ENCODE results near the gene SLC25A4.
"Not testable (repeated sequence)": the region's sequence is repeated elsewhere in the genome, so short reads cannot be mapped to it uniquely, and the experiment has no call there.

The SLC25A4 gene

DNA sequence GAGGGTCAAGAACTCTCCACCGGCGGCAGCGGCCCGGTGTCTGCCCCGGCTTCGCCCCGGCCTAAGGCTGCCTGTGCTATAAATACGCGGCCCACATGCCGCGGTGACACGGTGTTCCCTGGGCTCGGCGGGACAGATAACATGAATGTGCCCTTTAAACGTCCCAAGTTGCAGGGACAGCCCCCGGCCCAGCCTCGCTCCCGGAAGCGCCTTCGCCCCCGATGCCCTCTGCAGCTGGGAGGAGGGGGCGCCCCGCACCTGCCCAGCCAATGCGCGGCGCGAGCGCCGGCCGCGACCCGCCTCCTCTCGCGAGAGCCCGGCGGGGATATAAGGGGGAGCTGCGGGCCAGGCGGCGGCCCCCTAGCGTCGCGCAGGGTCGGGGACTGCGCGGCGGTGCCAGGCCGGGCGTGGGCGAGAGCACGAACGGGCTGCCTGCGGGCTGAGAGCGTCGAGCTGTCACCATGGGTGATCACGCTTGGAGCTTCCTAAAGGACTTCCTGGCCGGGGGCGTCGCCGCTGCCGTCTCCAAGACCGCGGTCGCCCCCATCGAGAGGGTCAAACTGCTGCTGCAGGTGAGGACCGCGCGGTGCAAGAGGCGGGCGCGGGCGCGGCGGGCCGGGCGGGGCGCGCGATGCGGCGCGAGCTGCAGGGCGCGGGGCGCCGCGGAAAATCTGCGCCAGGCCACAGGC, at the start of gene SLC25A4:
TSS of gene SLC25A4 (plus strand) at position 355 of the 689 bp plus-strand sequence. CDS start at position 462, 107 bp downstream.
- DNase-seq (ENCODE audit: low spot score) = peak; percentile 95

DNA sequence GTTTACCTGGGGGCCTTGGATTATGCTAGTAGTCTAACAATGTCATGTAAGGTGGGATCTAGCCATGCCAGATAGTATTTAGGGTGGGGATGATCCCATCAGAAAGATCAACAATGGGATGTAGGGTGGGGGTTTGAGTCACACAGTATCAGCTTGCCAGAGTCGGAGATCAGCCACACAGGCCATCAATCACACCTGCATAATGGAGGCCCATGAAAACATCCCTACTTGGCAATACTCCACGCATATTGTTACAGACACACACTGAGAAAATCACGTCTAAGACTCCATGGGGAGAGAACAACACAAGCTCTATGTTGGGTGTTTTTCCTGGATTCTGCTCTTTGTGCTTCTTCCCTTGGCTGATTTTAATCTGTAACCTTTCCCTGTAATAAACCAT, 49.5 kb upstream of the SLC25A4 start:
- DNase-seq (ENCODE audit: low spot score) = no peak

DNA sequence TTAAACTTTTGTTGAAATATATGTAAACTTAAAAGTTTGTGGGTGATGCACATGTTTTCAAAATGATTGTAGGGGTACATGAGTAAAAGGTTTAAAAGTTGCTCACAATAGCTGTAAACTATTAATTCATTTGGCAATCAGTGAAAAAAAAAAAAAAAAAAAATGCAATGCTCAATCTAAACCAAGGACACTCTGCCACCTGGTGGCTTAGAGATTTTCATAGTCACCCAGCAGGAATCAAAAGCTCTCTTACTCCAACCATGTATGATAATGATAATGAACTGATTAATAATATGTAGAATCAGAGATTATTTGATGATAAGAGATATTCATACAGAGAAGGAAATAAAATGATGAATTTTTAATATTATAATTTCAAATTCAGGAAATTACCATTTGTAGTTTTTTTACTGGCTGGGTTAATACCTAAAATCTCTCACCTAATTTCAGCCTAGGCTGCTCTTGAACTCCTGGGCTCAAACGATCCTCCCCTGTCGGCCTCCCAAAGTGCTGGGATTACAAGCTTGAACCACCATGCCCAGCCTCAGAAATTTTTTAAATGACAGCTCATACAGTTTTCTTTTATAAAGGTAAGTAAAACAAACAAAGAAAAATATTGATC, 46.9 kb upstream of the SLC25A4 start:
- peak; percentile 41 for DNase-seq (ENCODE audit: low spot score)

DNA sequence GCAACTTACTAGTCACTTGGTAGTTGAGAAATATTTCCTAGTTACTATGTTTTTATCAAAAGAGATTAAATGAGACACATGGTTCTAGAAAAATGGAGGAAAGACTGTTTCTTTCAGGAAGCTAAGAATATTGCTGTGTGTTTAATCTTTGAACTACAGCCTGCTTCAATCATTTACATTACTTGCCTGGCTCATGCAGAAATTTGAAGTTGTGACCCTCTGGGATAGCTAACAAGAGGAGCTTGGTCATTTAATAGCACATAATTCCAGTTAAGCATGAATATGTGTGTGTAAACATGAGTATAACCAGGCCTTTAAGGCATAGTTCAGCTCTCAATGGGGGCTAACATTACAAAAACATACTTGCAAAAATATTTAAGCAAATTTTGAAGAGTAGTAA, 44.6 kb upstream of the SLC25A4 start:
- no peak for DNase-seq (ENCODE audit: low spot score)

DNA sequence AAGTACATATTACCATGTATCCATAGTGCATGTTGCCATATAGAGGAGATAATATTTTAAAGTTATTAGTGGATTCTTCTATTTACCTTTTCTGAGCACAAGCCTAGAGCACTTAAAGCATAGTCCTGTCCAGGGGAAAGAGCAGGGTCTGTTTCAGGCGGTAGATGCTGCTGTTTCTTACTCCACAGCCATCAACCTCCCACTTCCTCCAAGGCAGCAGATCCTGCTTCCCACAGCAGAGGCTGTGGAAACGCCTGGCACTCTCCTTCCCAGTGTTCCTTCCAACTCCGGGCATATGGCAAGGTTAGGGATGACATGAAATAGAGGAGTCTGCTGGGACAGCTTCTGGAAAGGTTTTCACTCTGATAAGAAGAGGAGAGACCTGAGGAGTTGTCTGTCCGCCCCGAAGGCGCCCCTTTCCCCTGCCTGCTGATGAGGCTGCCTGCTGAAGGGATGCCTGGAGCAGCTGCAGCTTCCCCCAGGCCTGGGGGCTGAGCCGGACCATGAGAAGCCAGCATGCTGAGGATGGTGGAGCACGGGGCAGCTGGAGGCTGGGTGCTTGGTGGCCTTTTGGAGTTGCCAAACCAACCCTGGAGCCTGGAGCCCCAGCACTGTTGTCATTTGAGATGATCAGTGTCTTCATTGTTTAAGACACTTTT, 43.9 kb upstream of the SLC25A4 start:
- DNase-seq (ENCODE audit: low spot score) = no peak

DNA sequence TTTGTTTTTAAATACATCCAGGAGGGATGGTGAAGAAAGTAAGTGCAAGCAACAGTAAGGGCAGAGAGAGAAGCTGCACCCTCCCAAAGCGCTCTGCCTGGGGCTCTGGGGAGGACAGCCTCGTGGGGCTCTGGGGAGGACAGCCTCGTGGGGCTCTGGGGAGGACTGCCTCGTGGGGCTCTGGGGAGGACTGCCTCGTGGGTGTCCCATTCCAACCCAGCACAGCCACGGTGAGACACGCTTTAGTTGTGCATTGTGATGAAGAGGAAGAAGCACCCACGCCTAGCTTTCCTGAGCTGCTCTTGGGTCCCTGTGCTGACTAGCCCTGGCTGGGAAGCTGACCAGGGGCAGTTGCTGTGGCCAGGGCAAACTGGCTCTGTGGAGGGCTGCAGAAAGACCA, 43.1 kb upstream of the SLC25A4 start:
- DNase-seq (ENCODE audit: low spot score) = no peak

DNA sequence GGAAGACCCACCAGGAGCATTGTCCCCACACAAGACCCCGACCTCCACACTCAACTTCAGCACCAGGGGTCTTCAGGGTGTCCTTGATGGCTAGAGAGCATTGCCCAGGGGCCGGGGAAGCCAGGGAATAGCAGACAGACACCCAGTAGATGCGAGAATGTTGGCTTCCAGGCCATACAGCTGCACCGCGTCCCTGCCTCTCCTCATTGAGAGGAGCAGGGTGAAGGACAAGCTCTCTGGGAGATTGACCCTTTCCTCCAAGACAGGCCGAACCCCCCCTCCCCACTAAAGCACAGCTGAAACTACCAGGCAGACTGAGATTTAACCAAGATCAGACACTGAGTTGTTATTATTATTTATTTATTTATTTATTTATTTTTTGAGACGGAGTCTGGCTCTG, 42.6 kb upstream of the SLC25A4 start:
- DNase-seq (ENCODE audit: low spot score) = no peak

DNA sequence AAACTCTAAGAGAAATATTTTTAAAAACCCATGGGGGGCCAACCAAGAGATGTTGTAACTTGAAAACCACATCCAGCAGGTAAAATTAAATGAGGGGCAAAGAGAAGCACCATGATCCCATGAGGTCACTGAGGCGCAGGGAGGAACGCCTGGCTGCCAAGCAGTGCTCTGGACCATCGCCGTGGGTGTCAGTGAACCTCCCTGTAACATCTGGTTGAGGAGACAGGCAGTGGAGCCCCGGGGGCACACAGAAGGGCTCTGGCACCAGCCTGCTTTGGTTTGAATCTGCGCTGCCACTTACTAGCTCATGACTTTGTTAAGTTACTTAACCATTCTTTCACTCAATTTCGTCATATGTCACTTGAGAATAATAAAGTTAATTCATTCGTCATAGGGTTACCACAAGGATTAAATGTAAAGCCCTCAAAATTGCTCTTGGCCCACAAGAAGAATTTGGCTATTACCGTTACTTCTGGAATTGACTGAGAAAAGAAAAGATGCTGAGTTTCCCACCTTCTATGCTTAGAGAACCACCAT, 41.6 kb upstream of the SLC25A4 start:
- no peak for DNase-seq (ENCODE audit: low spot score)

DNA sequence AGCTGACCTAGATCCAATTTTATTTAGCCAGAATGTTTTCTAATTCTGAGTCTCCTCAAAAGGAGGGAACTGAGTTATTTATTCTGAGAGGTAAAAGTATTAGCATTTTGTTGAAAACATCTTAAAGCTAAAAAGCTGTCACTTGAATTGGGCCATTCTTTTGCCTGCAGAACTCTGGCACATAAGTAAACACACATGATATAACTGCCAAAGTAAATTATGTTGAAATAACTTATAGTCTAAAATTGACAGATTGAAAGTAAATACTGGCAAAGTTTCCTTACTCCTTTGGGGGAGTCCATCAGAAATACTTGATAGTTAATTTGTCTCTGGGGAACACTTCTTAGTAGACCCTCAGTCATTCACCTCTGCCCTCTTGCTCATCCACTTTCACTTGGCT, 38.3 kb upstream of the SLC25A4 start:
- no peak for DNase-seq (ENCODE audit: low spot score)

DNA sequence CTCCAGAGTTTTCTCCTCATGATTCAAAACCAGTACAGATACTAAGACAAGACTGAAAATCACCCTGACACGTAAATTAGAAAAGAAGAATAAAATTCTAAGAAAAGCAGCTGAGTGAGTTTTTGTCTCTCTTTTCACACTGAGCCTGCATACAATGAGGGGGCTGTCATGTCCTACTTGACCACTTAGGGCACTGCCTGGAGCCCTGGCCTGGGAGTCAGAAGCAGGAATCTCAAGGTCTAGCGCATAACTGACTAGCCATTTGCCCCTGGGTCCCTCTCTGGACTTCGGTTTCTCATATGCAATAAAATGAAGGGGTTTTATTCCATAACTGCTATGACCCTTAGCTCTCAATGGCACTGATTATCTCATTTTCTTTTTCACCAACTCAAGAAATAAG, 36.7 kb upstream of the SLC25A4 start:
- DNase-seq (ENCODE audit: low spot score) = no peak

DNA sequence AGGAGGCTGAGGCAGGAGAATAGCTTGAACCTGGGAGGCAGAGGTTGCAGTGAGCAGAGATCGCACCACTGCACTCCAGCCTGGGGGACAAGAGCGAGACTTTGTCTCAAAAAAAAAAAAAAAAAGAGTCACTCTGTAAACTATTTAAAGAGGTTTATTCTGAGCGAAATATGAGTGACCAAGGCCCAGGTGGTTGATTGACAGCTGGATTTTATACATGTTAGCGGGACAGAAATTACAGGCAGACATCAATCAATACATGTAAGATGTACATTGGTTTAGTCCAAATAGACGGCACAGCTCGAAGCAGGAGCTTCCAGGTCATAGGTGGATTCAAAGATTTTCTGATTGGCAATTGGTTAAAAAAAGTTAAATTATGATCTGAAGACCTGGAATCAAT, 35.5 kb upstream of the SLC25A4 start:
- DNase-seq (ENCODE audit: low spot score) = not testable (repeated sequence)

DNA sequence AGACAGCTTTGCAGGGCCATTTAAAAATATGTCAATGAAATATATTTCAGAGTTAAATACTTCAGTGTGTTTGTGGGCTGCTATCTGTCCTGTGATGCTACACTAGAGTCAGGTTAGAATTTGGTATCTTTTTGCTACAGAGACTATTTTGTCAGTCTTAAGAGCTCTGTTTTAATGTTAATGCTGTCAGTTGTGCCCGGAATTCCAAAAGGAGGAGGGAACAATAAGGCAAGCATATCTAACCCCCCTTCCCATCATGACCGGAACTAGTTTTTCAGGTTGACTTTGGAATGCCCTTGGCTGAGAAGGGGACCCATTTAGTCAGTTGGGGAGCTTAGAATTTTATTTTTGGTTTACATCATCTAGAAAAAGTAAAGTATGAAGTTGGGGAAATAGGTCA, 34.9 kb upstream of the SLC25A4 start:
- DNase-seq (ENCODE audit: low spot score) = no peak

DNA sequence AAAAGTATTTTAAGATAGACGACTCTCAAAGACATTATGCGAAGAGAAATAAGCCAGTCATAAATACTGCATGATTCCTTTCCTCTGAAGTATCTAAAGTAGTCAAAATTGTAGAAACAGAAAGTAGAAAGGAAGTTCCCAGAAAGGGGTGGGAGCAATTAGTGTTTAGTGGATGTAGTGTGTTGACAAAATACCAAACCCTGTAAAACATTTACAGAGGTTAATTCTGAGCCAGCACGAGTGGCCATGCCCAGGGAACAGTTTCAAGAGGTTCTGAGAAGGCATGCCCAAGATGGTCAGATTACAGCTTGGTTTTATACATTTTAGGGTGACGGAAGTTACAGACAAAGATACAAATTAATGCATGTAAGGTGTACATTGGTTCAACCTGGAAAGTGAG, 34.4 kb upstream of the SLC25A4 start:
- DNase-seq (ENCODE audit: low spot score) = no peak

DNA sequence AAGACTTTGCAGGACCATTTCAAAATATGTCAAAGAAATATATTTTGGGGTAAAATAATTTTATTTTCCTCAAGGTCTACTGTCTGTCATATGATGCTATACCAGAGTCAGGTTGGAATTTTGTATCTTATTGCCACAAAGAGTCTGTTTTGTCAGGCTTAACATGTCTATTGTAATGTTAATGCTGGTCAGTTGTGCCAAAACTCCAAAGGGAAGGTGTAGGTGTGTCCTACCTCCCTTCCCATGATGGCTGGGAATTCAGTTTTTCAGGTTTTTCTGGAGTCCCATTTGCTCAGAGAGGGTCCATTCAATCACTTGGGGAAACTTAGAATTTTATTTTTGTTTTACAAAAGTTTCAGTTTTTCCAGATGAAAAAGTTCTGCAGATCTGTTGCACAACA, 33.3 kb upstream of the SLC25A4 start:
- DNase-seq (ENCODE audit: low spot score) = no peak

DNA sequence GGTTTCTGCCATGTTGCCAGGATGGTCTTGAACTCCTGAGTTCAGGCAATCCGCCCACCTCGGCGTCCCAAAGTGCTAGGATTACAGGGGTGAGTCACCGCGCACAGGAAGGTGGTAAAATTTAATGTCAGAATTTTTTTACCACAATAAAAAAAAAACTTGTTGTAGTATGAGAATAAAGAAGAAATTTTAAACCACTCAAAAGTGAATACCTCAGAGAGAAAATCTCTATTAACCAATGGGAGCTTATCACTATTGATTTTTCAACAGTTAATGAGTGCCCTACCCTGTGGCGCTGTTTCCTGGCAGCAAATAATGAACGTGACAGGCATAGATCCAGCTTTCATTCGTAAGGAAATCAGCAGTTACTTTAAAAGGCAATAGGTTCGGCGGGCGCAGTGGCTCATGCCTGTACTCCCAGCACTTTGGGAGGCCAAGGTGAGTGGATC, 32.7 kb upstream of the SLC25A4 start:
- DNase-seq (ENCODE audit: low spot score) = no peak

DNA sequence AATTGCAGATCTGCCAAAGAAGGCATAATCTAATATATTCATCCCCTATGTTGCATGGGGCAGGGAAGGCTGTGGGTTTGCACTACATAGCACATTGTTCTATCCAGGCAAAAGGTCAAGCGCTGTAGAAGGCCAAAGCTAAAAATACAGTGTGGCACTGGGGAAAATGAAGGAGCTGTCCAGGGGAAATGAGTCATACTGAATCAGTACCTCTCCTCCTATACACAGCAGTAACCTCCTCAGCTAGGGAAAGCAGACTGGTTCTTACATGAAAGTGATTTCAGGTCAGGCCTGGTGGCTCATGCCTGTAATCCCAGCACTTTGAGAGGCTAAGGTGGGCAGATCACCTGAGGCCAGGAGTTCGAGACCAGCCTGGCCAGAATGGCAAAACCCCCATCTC, 31.0 kb upstream of the SLC25A4 start:
- peak; percentile 90 for DNase-seq (ENCODE audit: low spot score)

DNA sequence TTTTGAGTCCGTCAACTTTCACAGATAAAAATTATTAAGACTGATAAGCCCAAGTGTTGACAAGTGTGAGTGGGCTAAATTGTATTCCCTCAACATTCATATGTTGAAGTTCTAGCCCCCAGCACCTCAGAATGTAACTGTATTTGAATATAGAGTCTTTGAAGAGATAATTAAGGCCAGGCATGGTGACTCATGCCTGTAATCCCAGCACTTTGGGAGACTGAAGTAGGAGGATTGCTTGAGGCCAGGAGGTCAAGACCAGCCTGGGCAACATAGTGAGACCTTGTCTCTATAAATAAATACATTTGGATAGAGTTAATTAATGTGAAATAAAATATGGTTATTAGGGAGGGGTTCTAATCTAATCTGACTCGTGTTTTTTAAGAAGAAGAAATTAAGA, 29.7 kb upstream of the SLC25A4 start:
- DNase-seq (ENCODE audit: low spot score) = no peak

DNA sequence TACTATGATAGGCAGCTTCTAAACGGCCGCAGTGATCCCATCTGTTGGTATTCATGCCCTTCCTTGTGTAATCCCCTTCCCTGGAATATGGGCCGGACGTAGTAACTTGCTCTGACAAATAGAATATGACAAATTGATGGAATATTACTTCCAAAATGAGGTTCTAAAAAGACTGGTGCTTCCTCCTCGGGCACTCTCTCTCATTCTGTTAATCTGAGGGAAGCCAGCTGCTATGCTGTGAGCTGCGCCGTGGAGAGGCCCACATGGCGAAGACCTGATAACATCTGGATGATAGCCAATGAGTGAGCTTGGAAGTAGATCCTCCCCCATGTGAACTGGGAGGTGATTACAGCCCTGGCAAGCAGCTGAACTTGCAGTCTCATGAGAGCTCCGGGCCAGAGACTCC, 27.2 kb upstream of the SLC25A4 start:
- no peak for DNase-seq (ENCODE audit: low spot score)

DNA sequence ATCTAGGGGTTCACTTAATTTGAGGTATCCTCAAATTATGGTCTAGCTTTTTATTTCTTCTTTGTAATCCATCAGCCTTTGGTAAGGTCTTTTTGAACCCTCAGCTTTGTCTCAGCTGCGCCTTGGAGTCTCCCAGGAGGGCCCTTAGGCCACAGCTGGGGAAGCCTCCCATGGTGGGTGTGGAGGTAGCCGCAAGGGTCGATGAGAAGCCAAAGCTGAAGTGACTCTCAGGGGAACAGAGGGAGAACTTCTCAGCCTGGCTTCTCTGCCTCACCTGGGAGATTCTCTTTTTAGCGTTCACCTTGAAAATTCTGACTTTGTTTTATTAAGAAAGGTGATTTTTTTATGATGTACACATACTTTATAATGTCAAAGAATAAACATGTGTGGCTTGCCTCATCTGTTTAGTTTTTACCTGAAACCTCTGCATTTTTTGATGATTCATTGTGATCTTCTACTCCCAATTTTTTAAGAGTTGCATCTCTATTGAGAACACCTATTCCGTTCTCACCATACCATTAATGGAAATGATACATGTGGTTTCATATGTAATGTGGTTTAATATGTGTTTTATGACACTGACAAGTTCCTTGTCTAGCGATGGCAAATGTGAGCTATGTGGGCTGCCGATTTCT, 25.6 kb upstream of the SLC25A4 start:
- no peak for DNase-seq (ENCODE audit: low spot score)

DNA sequence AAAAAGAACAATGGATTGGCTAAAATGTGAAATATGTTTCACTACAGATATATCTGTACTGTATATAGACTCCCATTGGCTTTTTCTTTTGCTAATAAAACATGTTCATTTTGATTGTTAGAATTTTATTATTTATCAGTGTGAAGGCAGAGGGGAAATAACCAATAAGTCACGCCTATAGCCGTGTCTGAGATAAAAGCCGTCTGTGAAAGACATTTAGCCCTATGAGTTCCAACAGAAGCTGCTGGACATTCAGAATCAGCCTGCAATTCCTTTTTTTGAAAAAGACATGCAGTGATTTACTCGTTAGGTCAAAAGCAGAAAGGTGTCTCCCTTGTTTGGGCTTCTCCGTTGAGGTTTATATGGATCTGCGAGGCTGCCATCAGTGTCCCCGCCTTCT, 24.2 kb upstream of the SLC25A4 start:
- no peak for DNase-seq (ENCODE audit: low spot score)

DNA sequence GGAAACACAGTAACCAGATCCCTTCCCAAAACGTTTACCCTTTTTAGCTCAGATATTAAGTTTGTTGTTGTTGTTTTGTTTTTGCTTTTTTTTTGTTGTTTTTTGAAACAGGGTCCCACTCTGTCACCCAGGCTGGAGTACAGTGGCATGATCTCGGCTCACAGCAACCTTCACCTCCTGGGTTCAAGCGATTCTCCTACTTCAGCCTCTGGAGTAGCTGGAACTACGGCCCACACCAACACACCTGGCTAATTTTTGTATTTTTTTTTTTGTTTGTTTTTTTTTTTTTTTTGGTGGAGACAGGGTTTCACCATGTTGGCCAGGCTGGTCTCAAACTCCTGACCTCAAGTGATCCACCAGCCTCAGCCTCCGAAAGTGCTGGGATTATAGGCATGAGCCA, 23.6 kb upstream of the SLC25A4 start:
- not testable (repeated sequence) for DNase-seq (ENCODE audit: low spot score)

DNA sequence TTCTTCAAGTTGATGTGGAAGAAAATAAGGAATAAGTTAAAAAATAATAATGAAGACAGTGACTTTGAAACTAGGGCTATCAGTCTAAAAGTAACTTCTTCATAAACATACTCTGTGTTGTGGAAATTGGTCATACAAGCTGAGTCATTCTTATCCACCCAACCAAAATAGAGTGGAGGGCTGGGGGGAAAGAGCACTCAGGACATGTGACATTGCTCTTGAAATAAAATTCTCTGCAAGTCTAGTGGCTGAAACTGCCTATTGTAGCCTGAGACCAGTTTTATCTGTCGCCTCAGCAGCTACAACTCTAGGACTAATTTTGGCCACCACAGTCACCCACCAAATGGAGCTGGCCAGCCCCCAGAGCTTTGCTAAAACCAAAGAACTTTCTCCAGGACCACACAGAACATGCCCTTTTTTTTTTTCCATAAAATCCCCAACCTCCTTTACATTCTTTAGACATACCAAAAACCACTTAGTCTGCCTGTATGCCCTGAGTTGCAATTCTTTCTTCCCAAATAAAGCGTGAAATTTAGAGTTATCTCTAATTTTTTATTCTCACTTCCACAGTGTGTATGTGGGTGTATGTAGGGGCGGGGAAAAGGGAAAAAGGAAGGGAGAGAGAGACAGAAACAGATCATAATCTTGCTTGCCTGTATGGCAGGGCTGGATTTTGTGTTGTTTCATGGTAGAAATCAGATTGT, 23.0 kb upstream of the SLC25A4 start:
- DNase-seq (ENCODE audit: low spot score) = no peak
